ENCODE measurements around the gene EML3. TPM values are rescaled to one million over a fixed set of nuclear protein-coding genes. Genes with fewer than 3 reads are reported as not detected.

The EML3 gene
- total and polyA plus RNA-seq, 7 experiments from 2014 or later = 14.6 to 209 (median 169) TPM

GRCh38 chr11:62610403-62610802, 2.2 kb downstream of the EML3 start:
- peaks cover 0 to 25% (median 5%) of the 10 kb centered on the region in 5 donors for H3K36me3 Mint-ChIP-seq
- no peaks in the 10 kb centered on the region for H3K9me3 Mint-ChIP-seq
- ATAC-seq (no peak), DNase-seq (no peak)
- H3K36me3 ChIP-seq (ENCODE audit: control insufficient read depth in 2 of 3, insufficient read depth in 3 of 3, low read length in 3 of 3) = peaks cover 0 to 54% (median 0%) of the 10 kb centered on the region in 3 experiments
- peak overlapping the region in 8 of 9 donors; percentile 48 to 97 (median 75) for H3K27ac Mint-ChIP-seq
- H3K27me3 ChIP-seq (ENCODE audit: control insufficient read depth in 2 of 2, insufficient read depth in 2 of 2, low read length in 2 of 2) = no peaks in the 10 kb centered on the region
- H3K9me3 ChIP-seq (ENCODE audit: control insufficient read depth in 2 of 3, low read length in 3 of 3) = no peaks in the 10 kb centered on the region
- H3K4me1 ChIP-seq (ENCODE audit: control insufficient read depth in 2 of 2, insufficient read depth in 2 of 2, low read length in 2 of 2) = peaks cover 19 to 32% of the 10 kb centered on the region in 2 donors
- H3K4me3 ChIP-seq (ENCODE audit: low read length) = no peak overlapping the region
- H3K27ac ChIP-seq (ENCODE audit: low read depth, low read length) = peak overlapping the region; percentile 92
- CTCF ChIA-PET = interaction anchor here (0.6 to 4.1 kb wide), 6 partner anchors 10 to 246 kb away, joined by 3 to 27 read pairs (median 4); partner anchors contain the start of genes C11orf98, CSKMT and TUT1
- H3K4me3 Mint-ChIP-seq = peak overlapping the region; percentile 50 to 100 (median 82)
- intact Hi-C loops (cut with micrococcal nuclease) = loop anchor here in 1 of 2 donors (5.0 kb wide), 1 partner anchor 232 kb away; no protein-coding TSS in a partner anchor
- H3K27me3 Mint-ChIP-seq = no peaks in the 10 kb centered on the region
- POLR2A ChIA-PET = interaction anchor here (1.0 to 12.0 kb wide), 13 partner anchors 11 to 231 kb away, joined by 3 to 219 read pairs (median 8); partner anchors contain the start of genes B3GAT3, C11orf98, CSKMT and HNRNPUL2
- peaks cover 31 to 59% (median 52%) of the 10 kb centered on the region in 7 donors for H3K4me1 Mint-ChIP-seq

DNA sequence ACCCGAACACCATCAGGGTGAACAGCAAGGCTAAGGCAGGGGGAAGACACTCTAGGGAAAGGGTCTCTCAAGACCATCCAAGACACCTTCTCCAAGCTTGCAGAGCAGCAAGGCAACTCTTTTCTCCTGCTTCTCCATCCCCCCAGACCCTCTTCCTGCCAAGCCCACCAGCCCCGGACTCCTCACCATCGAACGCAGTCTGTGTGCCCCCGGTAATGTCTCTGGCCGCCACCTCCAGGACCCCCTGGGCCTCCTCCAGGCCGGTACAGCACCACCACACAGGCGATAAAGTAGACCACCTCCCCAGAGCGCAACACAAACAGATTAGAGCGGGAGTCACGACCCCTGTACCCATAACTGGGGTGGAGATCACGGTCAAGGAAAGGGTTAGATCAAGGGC, 3.8 kb downstream of the EML3 start:
- no peaks in the 10 kb centered on the region for H3K27me3 ChIP-seq (ENCODE audit: control insufficient read depth in 2 of 2, insufficient read depth in 2 of 2, low read length in 2 of 2)
- intact Hi-C loops (cut with micrococcal nuclease) = no loop called here
- Mint-ChIP-seq H3K36me3 (peaks cover 0 to 27% (median 9%) of the 10 kb centered on the region in 5 donors), H3K27ac (peak overlapping the region in 5 of 9 donors; percentile 18 to 72 (median 56)), H3K4me3 (peak overlapping the region in 3 of 10 donors; percentile 7 to 34 (median 10)), H3K4me1 (peaks cover 28 to 56% (median 47%) of the 10 kb centered on the region in 7 donors), H3K9me3 (no peaks in the 10 kb centered on the region), H3K27me3 (no peaks in the 10 kb centered on the region)
- H3K4me3 ChIP-seq (ENCODE audit: low read length) = no peak overlapping the region
- peaks cover 19 to 32% of the 10 kb centered on the region in 2 donors for H3K4me1 ChIP-seq (ENCODE audit: control insufficient read depth in 2 of 2, insufficient read depth in 2 of 2, low read length in 2 of 2)
- peaks cover 0 to 59% (median 7%) of the 10 kb centered on the region in 3 experiments for H3K36me3 ChIP-seq (ENCODE audit: control insufficient read depth in 2 of 3, insufficient read depth in 3 of 3, low read length in 3 of 3)
- CTCF ChIA-PET = interaction anchor here (1.7 kb wide), 1 partner anchor 46 kb away, joined by 6 read pairs; no protein-coding TSS in a partner anchor
- DNase-seq (no peak), ATAC-seq (no peak)
- H3K27ac ChIP-seq (ENCODE audit: low read depth, low read length) = no peak overlapping the region
- no peaks in the 10 kb centered on the region for H3K9me3 ChIP-seq (ENCODE audit: control insufficient read depth in 2 of 3, low read length in 3 of 3)
- POLR2A ChIA-PET = interaction anchor here (0.6 to 12.0 kb wide), 10 partner anchors 11 to 223 kb away, joined by 3 to 219 read pairs (median 6); partner anchors contain the start of genes B3GAT3, C11orf98, CSKMT and INTS5

DNA sequence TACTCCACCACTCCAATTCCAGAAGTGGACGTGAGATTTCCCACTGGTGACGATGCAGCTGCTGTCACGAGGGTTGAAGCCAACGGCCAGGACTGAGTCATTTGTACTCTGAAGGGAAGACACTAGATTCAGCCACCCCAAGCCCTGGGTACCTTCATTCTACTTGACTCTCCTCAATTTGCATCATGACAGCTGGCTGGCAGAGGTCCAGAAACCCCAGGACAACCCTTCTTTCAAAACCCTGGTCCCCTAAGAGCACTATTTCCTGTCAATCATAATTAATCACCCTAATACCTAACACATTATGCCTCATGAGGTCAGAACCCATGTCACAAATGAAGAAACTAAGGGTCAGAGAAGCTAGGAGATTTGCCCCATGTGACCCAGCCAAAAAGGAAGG, 4.9 kb downstream of the EML3 start:
- CTCF ChIA-PET = interaction anchor here (0.6 kb wide), 1 partner anchor 1675 kb away, joined by 7 read pairs; no protein-coding TSS in a partner anchor
- Histone ChIP-seq H3K36me3 (ENCODE audit: control insufficient read depth in 2 of 3, insufficient read depth in 3 of 3, low read length in 3 of 3) (peaks cover 0 to 63% (median 7%) of the 10 kb centered on the region in 3 experiments), H3K9me3 (ENCODE audit: control insufficient read depth in 2 of 3, low read length in 3 of 3) (no peaks in the 10 kb centered on the region), H3K27me3 (ENCODE audit: control insufficient read depth in 2 of 2, insufficient read depth in 2 of 2, low read length in 2 of 2) (no peaks in the 10 kb centered on the region), H3K4me1 (ENCODE audit: control insufficient read depth in 2 of 2, insufficient read depth in 2 of 2, low read length in 2 of 2) (peaks cover 19 to 28% of the 10 kb centered on the region in 2 donors), H3K4me3 (ENCODE audit: low read length) (no peak overlapping the region), H3K27ac (ENCODE audit: low read depth, low read length) (no peak overlapping the region)
- POLR2A ChIA-PET = interaction anchor here (0.6 to 12.0 kb wide), 11 partner anchors 10 to 248 kb away, joined by 3 to 219 read pairs (median 4); partner anchors contain the start of genes B3GAT3, C11orf98, CSKMT and GANAB
- ATAC-seq = no peak
- Mint-ChIP-seq H3K4me3 (peak overlapping the region in 1 of 10 donors; percentile 19), H3K27me3 (no peaks in the 10 kb centered on the region), H3K36me3 (peaks cover 0 to 31% (median 13%) of the 10 kb centered on the region in 5 donors), H3K27ac (peak overlapping the region in 6 of 9 donors; percentile 15 to 72 (median 44)), H3K9me3 (no peaks in the 10 kb centered on the region), H3K4me1 (peaks cover 36 to 64% (median 52%) of the 10 kb centered on the region in 7 donors)
- no peak for DNase-seq
- intact Hi-C loops (cut with micrococcal nuclease) = no loop called here

GRCh38 chr11:62605902-62606301, 6.7 kb downstream of the EML3 start:
- Mint-ChIP-seq H3K4me3 (no peak overlapping the region), H3K4me1 (peaks cover 36 to 58% (median 51%) of the 10 kb centered on the region in 7 donors), H3K36me3 (peaks cover 0 to 31% (median 13%) of the 10 kb centered on the region in 5 donors), H3K9me3 (peaks cover 0 to 1% (median 0%) of the 10 kb centered on the region in 11 donors), H3K27ac (peak overlapping the region in 1 of 9 donors; percentile 32), H3K27me3 (no peaks in the 10 kb centered on the region)
- no peak for ATAC-seq
- Histone ChIP-seq H3K9me3 (ENCODE audit: control insufficient read depth in 2 of 3, low read length in 3 of 3) (no peaks in the 10 kb centered on the region), H3K27me3 (ENCODE audit: control insufficient read depth in 2 of 2, insufficient read depth in 2 of 2, low read length in 2 of 2) (no peaks in the 10 kb centered on the region), H3K27ac (ENCODE audit: low read depth, low read length) (no peak overlapping the region), H3K4me3 (ENCODE audit: low read length) (no peak overlapping the region), H3K4me1 (ENCODE audit: control insufficient read depth in 2 of 2, insufficient read depth in 2 of 2, low read length in 2 of 2) (peaks cover 10 to 19% of the 10 kb centered on the region in 2 donors), H3K36me3 (ENCODE audit: control insufficient read depth in 2 of 3, insufficient read depth in 3 of 3, low read length in 3 of 3) (peaks cover 0 to 68% (median 7%) of the 10 kb centered on the region in 3 experiments)
- DNase-seq = no peak
- ChIA-PET CTCF (interaction anchor here (0.6 kb wide), 1 partner anchor 267 kb away, joined by 3 read pairs; no protein-coding TSS in a partner anchor), POLR2A (interaction anchor here (0.5 to 12.0 kb wide), 3 partner anchors 8 to 123 kb away, joined by 4 to 219 read pairs (median 5); partner anchors contain the start of genes MTA2 and TUT1)
- intact Hi-C loops (cut with micrococcal nuclease) = no loop called here

GRCh38 chr11:62605467-62605866, 7.1 kb downstream of the EML3 start:
- Mint-ChIP-seq H3K4me3 (peak overlapping the region in 1 of 10 donors; percentile 36), H3K27ac (peak overlapping the region in 3 of 9 donors; percentile 7 to 91 (median 68)), H3K36me3 (peaks cover 0 to 34% (median 13%) of the 10 kb centered on the region in 5 donors), H3K9me3 (peaks cover 0 to 1% (median 0%) of the 10 kb centered on the region in 11 donors), H3K4me1 (peaks cover 34 to 55% (median 49%) of the 10 kb centered on the region in 7 donors), H3K27me3 (no peaks in the 10 kb centered on the region)
- Histone ChIP-seq H3K36me3 (ENCODE audit: control insufficient read depth in 2 of 3, insufficient read depth in 3 of 3, low read length in 3 of 3) (peaks cover 0 to 69% (median 7%) of the 10 kb centered on the region in 3 experiments), H3K27ac (ENCODE audit: low read depth, low read length) (no peak overlapping the region), H3K4me3 (ENCODE audit: low read length) (no peak overlapping the region), H3K9me3 (ENCODE audit: control insufficient read depth in 2 of 3, low read length in 3 of 3) (no peaks in the 10 kb centered on the region), H3K27me3 (ENCODE audit: control insufficient read depth in 2 of 2, insufficient read depth in 2 of 2, low read length in 2 of 2) (no peaks in the 10 kb centered on the region), H3K4me1 (ENCODE audit: control insufficient read depth in 2 of 2, insufficient read depth in 2 of 2, low read length in 2 of 2) (peaks cover 6 to 15% of the 10 kb centered on the region in 2 donors)
- POLR2A ChIA-PET = interaction anchor here (1.1 to 12.0 kb wide), 3 partner anchors 8 to 22 kb away, joined by 3 to 219 read pairs (median 4); partner anchors contain the start of genes MTA2 and TUT1
- CTCF ChIA-PET = interaction anchor here (1.8 kb wide), 1 partner anchor 14 kb away, joined by 9 read pairs; the partner anchor contains the start of gene TUT1
- DNase-seq = no peak
- intact Hi-C loops (cut with micrococcal nuclease) = no loop called here
- no peak for ATAC-seq

GRCh38 chr11:62604460-62605120, 8.0 kb downstream of the EML3 start:
- ChIA-PET POLR2A (interaction anchor here (1.1 to 15.2 kb wide), 6 partner anchors 4 to 69 kb away, joined by 3 to 219 read pairs (median 4); partner anchors contain the start of genes C11orf98, CSKMT, EML3 and MTA2), CTCF (interaction anchor here (1.2 to 1.8 kb wide), 2 partner anchors 13 to 16 kb away, joined by 4 to 9 read pairs; partner anchors contain the start of gene TUT1)
- ATAC-seq (no peak), DNase-seq (no peak)
- Mint-ChIP-seq H3K4me3 (peak overlapping the region in 1 of 10 donors; percentile 36), H3K4me1 (peaks cover 34 to 56% (median 46%) of the 10 kb centered on the region in 7 donors), H3K36me3 (peaks cover 0 to 38% (median 17%) of the 10 kb centered on the region in 5 donors), H3K27ac (peak overlapping the region in 1 of 9 donors; percentile 13), H3K9me3 (peaks cover 0 to 1% (median 0%) of the 10 kb centered on the region in 11 donors), H3K27me3 (no peaks in the 10 kb centered on the region)
- peaks cover 0 to 69% (median 7%) of the 10 kb centered on the region in 3 experiments for H3K36me3 ChIP-seq (ENCODE audit: control insufficient read depth in 2 of 3, insufficient read depth in 3 of 3, low read length in 3 of 3)
- H3K27ac ChIP-seq (ENCODE audit: low read depth, low read length) = no peak overlapping the region
- no peaks in the 10 kb centered on the region for H3K27me3 ChIP-seq (ENCODE audit: control insufficient read depth in 2 of 2, insufficient read depth in 2 of 2, low read length in 2 of 2)
- peaks cover 6 to 11% of the 10 kb centered on the region in 2 donors for H3K4me1 ChIP-seq (ENCODE audit: control insufficient read depth in 2 of 2, insufficient read depth in 2 of 2, low read length in 2 of 2)
- H3K4me3 ChIP-seq (ENCODE audit: low read length) = no peak overlapping the region
- intact Hi-C loops (cut with micrococcal nuclease) = loop anchor here in 1 of 2 donors (5.0 kb wide), 1 partner anchor 253 kb away; no protein-coding TSS in a partner anchor
- no peaks in the 10 kb centered on the region for H3K9me3 ChIP-seq (ENCODE audit: control insufficient read depth in 2 of 3, low read length in 3 of 3)
